Measurements from ENCODE around the gene LRRC46. TPM values are rescaled to one million over a fixed set of nuclear protein-coding genes. Genes with fewer than 3 reads are reported as not detected.

LRRC46 gene
- total and polyA plus RNA-seq, 10 of the 15 experiments (the other 5 are each of a cell fraction or from before 2014, with no cell fraction given) = 0.15 to 1.8 (median 0.38) TPM; not detected in 1

- TF ChIP-seq, protein P1, sequence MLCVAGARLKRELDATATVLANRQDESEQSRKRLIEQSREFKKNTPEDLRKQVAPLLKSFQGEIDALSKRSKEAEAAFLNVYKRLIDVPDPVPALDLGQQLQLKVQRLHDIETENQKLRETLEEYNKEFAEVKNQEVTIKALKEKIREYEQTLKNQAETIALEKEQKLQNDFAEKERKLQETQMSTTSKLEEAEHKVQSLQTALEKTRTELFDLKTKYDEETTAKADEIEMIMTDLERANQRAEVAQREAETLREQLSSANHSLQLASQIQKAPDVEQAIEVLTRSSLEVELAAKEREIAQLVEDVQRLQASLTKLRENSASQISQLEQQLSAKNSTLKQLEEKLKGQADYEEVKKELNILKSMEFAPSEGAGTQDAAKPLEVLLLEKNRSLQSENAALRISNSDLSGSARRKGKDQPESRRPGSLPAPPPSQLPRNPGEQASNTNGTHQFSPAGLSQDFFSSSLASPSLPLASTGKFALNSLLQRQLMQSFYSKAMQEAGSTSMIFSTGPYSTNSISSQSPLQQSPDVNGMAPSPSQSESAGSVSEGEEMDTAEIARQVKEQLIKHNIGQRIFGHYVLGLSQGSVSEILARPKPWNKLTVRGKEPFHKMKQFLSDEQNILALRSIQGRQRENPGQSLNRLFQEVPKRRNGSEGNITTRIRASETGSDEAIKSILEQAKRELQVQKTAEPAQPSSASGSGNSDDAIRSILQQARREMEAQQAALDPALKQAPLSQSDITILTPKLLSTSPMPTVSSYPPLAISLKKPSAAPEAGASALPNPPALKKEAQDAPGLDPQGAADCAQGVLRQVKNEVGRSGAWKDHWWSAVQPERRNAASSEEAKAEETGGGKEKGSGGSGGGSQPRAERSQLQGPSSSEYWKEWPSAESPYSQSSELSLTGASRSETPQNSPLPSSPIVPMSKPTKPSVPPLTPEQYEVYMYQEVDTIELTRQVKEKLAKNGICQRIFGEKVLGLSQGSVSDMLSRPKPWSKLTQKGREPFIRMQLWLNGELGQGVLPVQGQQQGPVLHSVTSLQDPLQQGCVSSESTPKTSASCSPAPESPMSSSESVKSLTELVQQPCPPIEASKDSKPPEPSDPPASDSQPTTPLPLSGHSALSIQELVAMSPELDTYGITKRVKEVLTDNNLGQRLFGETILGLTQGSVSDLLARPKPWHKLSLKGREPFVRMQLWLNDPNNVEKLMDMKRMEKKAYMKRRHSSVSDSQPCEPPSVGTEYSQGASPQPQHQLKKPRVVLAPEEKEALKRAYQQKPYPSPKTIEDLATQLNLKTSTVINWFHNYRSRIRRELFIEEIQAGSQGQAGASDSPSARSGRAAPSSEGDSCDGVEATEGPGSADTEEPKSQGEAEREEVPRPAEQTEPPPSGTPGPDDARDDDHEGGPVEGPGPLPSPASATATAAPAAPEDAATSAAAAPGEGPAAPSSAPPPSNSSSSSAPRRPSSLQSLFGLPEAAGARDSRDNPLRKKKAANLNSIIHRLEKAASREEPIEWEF (IDR thresholded peaks at IDR 0.05; ENCODE audit: insufficient replicate concordance, low read depth, low read length) = no peak
- TF ChIP-seq TBL1XR1 (IDR thresholded peaks at IDR 0.05; ENCODE audit: low read depth, low read length) (no peak), EED (IDR thresholded peaks at IDR 0.05; ENCODE audit: low read depth) (no peak), CHD4 (IDR thresholded peaks at IDR 0.05) (no peak), MXI1 (IDR thresholded peaks at IDR 0.05; ENCODE audit: low read depth, low read length) (no peak), LARP7 (IDR thresholded peaks at IDR 0.05) (peak; percentile 17; the same call in 1 of the 2 replicates), RELB (IDR thresholded peaks at IDR 0.05; ENCODE audit: low read depth) (no peak), TCF7 (IDR thresholded peaks at IDR 0.05; ENCODE audit: borderline replicate concordance) (no peak), MYC (IDR thresholded peaks at IDR 0.05; ENCODE audit: insufficient read depth, insufficient read length, insufficient replicate concordance, low read length, severe bottlenecking) (no peak), ZZZ3 (IDR thresholded peaks at IDR 0.05; ENCODE audit: control insufficient read depth, insufficient read length, low read depth) (no peak), IRF4 (IDR thresholded peaks at IDR 0.05; ENCODE audit: low read depth, low read length) (no peak), ELK1 (IDR thresholded peaks at IDR 0.05; ENCODE audit: low read depth, low read length) (peak; percentile 37; the same call in 1 of the 2 replicates), KAT2A (conservative IDR thresholded peaks at IDR 0.05; ENCODE audit: control insufficient read depth, low read depth, low read length) (no peak), SIX5 (IDR thresholded peaks at IDR 0.05; ENCODE audit: low read depth, low read length, severe bottlenecking) (no peak), NRF1 (conservative IDR thresholded peaks at IDR 0.05; ENCODE audit: low read depth, low read length) (no peak), ATF7 (IDR thresholded peaks at IDR 0.05; ENCODE audit: low read depth) (no peak), ATF2 (IDR thresholded peaks at IDR 0.05; ENCODE audit: low read length) (no peak), EGR1 (IDR thresholded peaks at IDR 0.05; ENCODE audit: borderline replicate concordance in 1 of 2, low read depth in 2 of 2, low read length in 2 of 2) (no peak), ZSCAN29 (IDR thresholded peaks at IDR 0.05) (no peak)
- TF ChIP-seq, protein P2, sequence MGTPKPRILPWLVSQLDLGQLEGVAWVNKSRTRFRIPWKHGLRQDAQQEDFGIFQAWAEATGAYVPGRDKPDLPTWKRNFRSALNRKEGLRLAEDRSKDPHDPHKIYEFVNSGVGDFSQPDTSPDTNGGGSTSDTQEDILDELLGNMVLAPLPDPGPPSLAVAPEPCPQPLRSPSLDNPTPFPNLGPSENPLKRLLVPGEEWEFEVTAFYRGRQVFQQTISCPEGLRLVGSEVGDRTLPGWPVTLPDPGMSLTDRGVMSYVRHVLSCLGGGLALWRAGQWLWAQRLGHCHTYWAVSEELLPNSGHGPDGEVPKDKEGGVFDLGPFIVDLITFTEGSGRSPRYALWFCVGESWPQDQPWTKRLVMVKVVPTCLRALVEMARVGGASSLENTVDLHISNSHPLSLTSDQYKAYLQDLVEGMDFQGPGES (IDR thresholded peaks at IDR 0.05) = no peak
Measured at GRCh38 chr17:47840742-47841487, 9.4 kb downstream of the LRRC46 start, which contains the start of gene SCRN2 (continued).
